NB4 (cell line): ENCODE data around the gene RPP30.

Source experiments
- CTCF ChIP-seq: IDR thresholded peaks from one replicate; pipeline ENCODE4 v1.5.1; 2012; ENCODE audit warnings: low read depth, low read length
- MYC ChIP-seq: IDR thresholded peaks from 2 replicates; pipeline ENCODE4 v1.6.1; 2011; ENCODE audit warnings: low read depth, low read length

- no peak for TF ChIP-seq CTCF
- TF ChIP-seq MYC: no peak
These were observed 49.4 kb downstream of the RPP30 start, which contains the start of gene ANKRD1 for GRCh38 chr10:90920986-90921666.
